Measurements from ENCODE around the gene LELP1.
"Not testable (repeated sequence)": the region's sequence is repeated elsewhere in the genome, so short reads cannot be mapped to it uniquely, and the experiment has no call there.

The LELP1 gene

GRCh38 chr1:153217744-153218416, 14.7 kb downstream of the LELP1 start:
- Mint-ChIP-seq H3K27ac (peak overlapping the region; percentile 47), H3K27me3 (peaks cover 7% of the 10 kb centered on the region), H3K36me3 (no peaks in the 10 kb centered on the region), H3K9me3 (no peaks in the 10 kb centered on the region), H3K4me3 (no peak overlapping the region), H3K4me1 (no peaks in the 10 kb centered on the region)

- no peaks in the 10 kb centered on the region for H3K4me1 Mint-ChIP-seq
- H3K9me3 Mint-ChIP-seq = no peaks in the 10 kb centered on the region
- peaks cover 3% of the 10 kb centered on the region for H3K27me3 Mint-ChIP-seq
- H3K4me3 Mint-ChIP-seq = no peak overlapping the region
- H3K27ac Mint-ChIP-seq = no peak overlapping the region
- H3K36me3 Mint-ChIP-seq = no peaks in the 10 kb centered on the region
Observed at GRCh38 chr1:153220606-153221303, 17.5 kb downstream of the LELP1 start.

GRCh38 chr1:153223040-153223891, 20.0 kb downstream of the LELP1 start:
- H3K27ac Mint-ChIP-seq, H3K27me3 Mint-ChIP-seq, H3K36me3 Mint-ChIP-seq, H3K4me1 Mint-ChIP-seq, H3K4me3 Mint-ChIP-seq, H3K9me3 Mint-ChIP-seq: not testable (repeated sequence)

GRCh38 chr1:153227810-153228209, 24.6 kb downstream of the LELP1 start:
- Mint-ChIP-seq H3K27me3 (peaks cover 12% of the 10 kb centered on the region), H3K27ac (no peak overlapping the region), H3K4me1 (no peaks in the 10 kb centered on the region), H3K9me3 (no peaks in the 10 kb centered on the region), H3K4me3 (no peak overlapping the region), H3K36me3 (no peaks in the 10 kb centered on the region)

- no peaks in the 10 kb centered on the region for H3K36me3 Mint-ChIP-seq
- no peak overlapping the region for H3K4me3 Mint-ChIP-seq
- H3K27ac Mint-ChIP-seq = no peak overlapping the region
- no peaks in the 10 kb centered on the region for H3K4me1 Mint-ChIP-seq
- peaks cover 15% of the 10 kb centered on the region for H3K27me3 Mint-ChIP-seq
- no peaks in the 10 kb centered on the region for H3K9me3 Mint-ChIP-seq
Observed at GRCh38 chr1:153228491-153228890, 25.3 kb downstream of the LELP1 start.

DNA sequence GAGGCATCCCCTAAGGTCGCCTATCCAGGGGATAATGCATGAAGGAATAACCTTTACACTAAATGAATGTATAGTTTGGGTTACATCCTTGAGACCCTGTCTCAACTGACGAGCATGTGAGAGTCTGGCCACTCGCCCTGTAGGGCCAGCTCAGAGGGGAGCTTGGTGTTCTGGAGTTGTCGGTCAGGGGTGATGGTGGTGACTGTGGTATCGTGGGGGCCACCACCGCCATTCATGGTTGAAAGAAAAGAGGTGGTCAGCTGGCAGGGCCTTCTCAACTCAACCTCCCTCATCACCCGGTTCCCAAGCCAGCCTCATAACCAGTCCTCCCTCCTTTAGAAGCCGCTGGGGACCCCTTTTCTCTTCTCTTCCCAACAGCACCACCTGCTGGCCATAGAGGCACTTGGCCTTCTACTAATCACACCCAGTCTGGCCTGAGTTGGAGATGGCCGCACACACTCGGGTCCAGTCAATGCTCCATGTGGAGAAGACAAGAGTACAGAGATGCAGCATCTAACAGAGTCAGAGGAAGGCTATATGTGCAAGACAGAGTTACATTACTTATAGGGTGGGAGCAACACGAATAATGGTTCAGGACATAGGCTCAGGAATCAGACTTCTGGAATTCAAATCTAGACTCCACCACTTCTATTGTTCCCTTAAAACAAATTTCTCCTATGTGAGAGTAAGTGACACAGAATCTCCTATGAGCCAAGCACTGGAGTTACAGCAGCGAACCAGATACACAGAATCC, 26.0 kb downstream of the LELP1 start:
- not testable (repeated sequence) for H3K9me3 Mint-ChIP-seq, H3K27ac Mint-ChIP-seq, H3K36me3 Mint-ChIP-seq, H3K4me3 Mint-ChIP-seq, H3K4me1 Mint-ChIP-seq
- H3K27me3 Mint-ChIP-seq = peaks cover 15% of the 10 kb centered on the region

DNA sequence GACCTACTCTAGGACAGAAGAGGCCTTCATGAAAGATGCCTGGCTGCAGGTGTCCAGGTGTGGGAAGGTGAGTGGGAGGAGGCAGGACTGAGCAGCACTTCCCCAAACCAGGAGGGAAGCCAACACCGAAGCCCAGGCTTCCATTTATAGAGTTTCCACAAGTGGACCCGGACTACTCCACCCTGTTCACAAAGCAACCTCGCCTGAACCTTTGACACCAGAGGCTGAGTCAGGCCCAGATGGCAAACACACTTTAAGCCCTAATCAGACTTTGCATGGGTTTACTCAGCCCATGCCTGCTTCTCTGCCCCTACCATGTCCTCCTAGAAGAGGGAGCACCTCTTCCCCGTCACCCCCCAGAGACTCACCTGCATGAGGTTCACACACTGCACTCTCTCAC, 28.1 kb downstream of the LELP1 start:
- H3K4me3 Mint-ChIP-seq = no peak overlapping the region
- H3K36me3 Mint-ChIP-seq = no peaks in the 10 kb centered on the region
- H3K27me3 Mint-ChIP-seq = peaks cover 17% of the 10 kb centered on the region
- no peaks in the 10 kb centered on the region for H3K9me3 Mint-ChIP-seq
- H3K4me1 Mint-ChIP-seq = no peaks in the 10 kb centered on the region
- H3K27ac Mint-ChIP-seq = no peak overlapping the region

- Mint-ChIP-seq H3K27me3 (peaks cover 17% of the 10 kb centered on the region), H3K4me1 (no peaks in the 10 kb centered on the region), H3K4me3 (no peak overlapping the region), H3K36me3 (no peaks in the 10 kb centered on the region), H3K9me3 (no peaks in the 10 kb centered on the region), H3K27ac (no peak overlapping the region)
Observed at GRCh38 chr1:153231785-153232184, 28.6 kb downstream of the LELP1 start.

- H3K9me3 Mint-ChIP-seq = no peaks in the 10 kb centered on the region
- H3K4me1 Mint-ChIP-seq = no peaks in the 10 kb centered on the region
- H3K27me3 Mint-ChIP-seq = peaks cover 17% of the 10 kb centered on the region
Observed at GRCh38 chr1:153232553-153232952, 29.3 kb downstream of the LELP1 start.

GRCh38 chr1:153233448-153233847, 30.2 kb downstream of the LELP1 start:
- H3K4me3 Mint-ChIP-seq = no peak overlapping the region
- H3K9me3 Mint-ChIP-seq = no peaks in the 10 kb centered on the region
- no peak overlapping the region for H3K27ac Mint-ChIP-seq
- no peaks in the 10 kb centered on the region for H3K4me1 Mint-ChIP-seq
- no peaks in the 10 kb centered on the region for H3K36me3 Mint-ChIP-seq
- peaks cover 17% of the 10 kb centered on the region for H3K27me3 Mint-ChIP-seq

More at GRCh38 chr1:153232553-153232952, 29.3 kb downstream of the LELP1 start:
- Mint-ChIP-seq H3K4me3 (no peak overlapping the region), H3K36me3 (no peaks in the 10 kb centered on the region), H3K27ac (no peak overlapping the region)

- H3K4me1 Mint-ChIP-seq = no peaks in the 10 kb centered on the region
- no peak overlapping the region for H3K4me3 Mint-ChIP-seq
- H3K9me3 Mint-ChIP-seq = no peaks in the 10 kb centered on the region
- H3K27me3 Mint-ChIP-seq = peaks cover 6% of the 10 kb centered on the region
- H3K36me3 Mint-ChIP-seq = no peaks in the 10 kb centered on the region
- no peak overlapping the region for H3K27ac Mint-ChIP-seq
Observed at GRCh38 chr1:153238527-153238926, 35.3 kb downstream of the LELP1 start.

DNA sequence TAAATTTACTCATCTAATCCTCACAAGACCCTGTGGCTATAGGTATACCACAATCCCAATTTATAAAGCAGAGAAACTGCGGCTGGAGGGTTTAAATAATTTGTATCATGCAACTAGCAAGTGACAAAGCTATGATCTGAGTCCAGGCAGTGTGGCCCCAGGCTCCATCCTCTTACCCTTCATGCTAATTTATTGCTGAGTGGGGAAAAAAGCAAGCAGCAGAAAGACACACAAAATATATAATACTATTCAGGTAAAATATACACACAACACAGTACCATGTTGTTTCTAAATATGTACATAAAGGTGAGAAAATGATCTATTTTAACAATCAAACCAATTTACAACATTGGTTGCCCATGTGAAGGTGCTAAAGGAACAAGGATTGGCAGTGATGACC, 38.9 kb downstream of the LELP1 start:
- Mint-ChIP-seq H3K27ac (no peak overlapping the region), H3K4me1 (no peaks in the 10 kb centered on the region), H3K4me3 (no peak overlapping the region), H3K27me3 (peaks cover 11% of the 10 kb centered on the region), H3K36me3 (no peaks in the 10 kb centered on the region), H3K9me3 (no peaks in the 10 kb centered on the region)

- H3K27ac Mint-ChIP-seq = no peak overlapping the region
- no peak overlapping the region for H3K4me3 Mint-ChIP-seq
Observed at GRCh38 chr1:153245466-153245865, 42.2 kb downstream of the LELP1 start.

GRCh38 chr1:153246018-153246417, 42.8 kb downstream of the LELP1 start:
- H3K9me3 Mint-ChIP-seq = no peaks in the 10 kb centered on the region

More at GRCh38 chr1:153245466-153245865, 42.2 kb downstream of the LELP1 start:
- no peaks in the 10 kb centered on the region for H3K9me3 Mint-ChIP-seq
- H3K36me3 Mint-ChIP-seq = no peaks in the 10 kb centered on the region
- H3K4me1 Mint-ChIP-seq = no peaks in the 10 kb centered on the region
- peaks cover 24% of the 10 kb centered on the region for H3K27me3 Mint-ChIP-seq

DNA sequence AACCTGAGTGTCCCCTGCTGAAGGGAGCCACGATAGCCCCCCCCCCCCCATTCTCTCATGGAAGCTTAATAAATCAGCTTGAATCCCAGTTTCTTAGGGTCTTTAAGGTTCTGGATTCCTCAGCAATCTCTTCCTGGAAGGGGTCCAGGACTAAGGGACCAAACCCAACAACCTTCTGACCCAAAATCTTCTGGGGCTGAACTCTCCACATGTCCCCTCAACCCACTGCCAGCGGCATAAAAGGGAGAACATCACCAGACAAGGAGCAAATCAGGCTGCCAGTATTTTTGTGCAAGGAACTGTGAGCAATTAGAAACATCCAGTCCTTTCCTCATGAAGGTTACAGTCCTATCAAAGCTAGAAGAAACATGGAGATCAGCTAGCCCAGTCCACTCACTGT, 43.6 kb downstream of the LELP1 start:
- Mint-ChIP-seq H3K27me3 (peaks cover 26% of the 10 kb centered on the region), H3K9me3 (no peaks in the 10 kb centered on the region), H3K4me1 (no peaks in the 10 kb centered on the region), H3K27ac (no peak overlapping the region), H3K36me3 (no peaks in the 10 kb centered on the region), H3K4me3 (no peak overlapping the region)

More at GRCh38 chr1:153246018-153246417, 42.8 kb downstream of the LELP1 start:
- H3K4me1 Mint-ChIP-seq = no peaks in the 10 kb centered on the region
- H3K27me3 Mint-ChIP-seq = peaks cover 23% of the 10 kb centered on the region
- no peak overlapping the region for H3K27ac Mint-ChIP-seq
- H3K36me3 Mint-ChIP-seq = no peaks in the 10 kb centered on the region
- no peak overlapping the region for H3K4me3 Mint-ChIP-seq

Data from activated naive CD4-positive, alpha-beta T cell treated with anti-CD3 and anti-CD28 coated beads, Interleukin-2, amount 50 U/mL, for 24 hours (primary cell).